Measurements from ENCODE around the gene CLEC1A.

- TF ChIP-seq POLR2AphosphoS5 (IDR thresholded peaks at IDR 0.05; ENCODE audit: insufficient read depth, low read depth, low read length) (no peak), CTCF (IDR thresholded peaks at IDR 0.05; ENCODE audit: extremely low read depth in 1 of 2, insufficient read depth in 1 of 2, low read depth in 1 of 2, low read length in 2 of 2) (no peak)
These were observed 14.1 kb downstream of the CLEC1A start for GRCh38 chr12:10084733-10085132.

All from endothelial cell of umbilical vein (primary cell).